ENCODE measurements around the gene MYRIP. TPM values are rescaled to one million over a fixed set of nuclear protein-coding genes. Genes with fewer than 3 reads are reported as not detected.

MYRIP gene
- total RNA-seq, 1 experiment from 2014 or later: 0.59 TPM

DNA sequence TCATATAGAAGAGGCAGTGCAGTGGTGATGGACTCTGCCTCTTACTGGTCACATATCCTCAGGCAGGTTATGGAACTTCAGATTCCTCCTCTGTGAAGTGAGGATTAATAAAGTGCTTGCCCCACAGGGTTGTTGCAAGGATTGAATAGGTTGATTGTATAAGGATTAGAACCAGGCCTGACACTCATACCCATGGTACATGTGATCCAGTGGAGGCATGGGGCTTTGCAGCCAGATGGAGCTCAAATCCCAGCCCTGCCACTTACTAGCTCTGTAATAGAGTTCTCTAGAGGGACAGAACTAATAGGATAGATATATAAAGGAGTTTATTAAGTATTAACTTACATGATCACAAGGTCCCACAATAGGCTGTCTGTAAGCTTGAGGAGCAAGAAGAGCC lies 315.5 kb downstream of the MYRIP start:
- CTCF ChIA-PET: no interaction called here
- Mint-ChIP-seq H3K4me3 (ENCODE audit: unreplicated experiment) (no peak overlapping the region), H3K27ac (ENCODE audit: unreplicated experiment) (no peak overlapping the region), H3K27me3 (ENCODE audit: insufficient read depth, unreplicated experiment) (no peaks in the 10 kb centered on the region), H3K4me1 (ENCODE audit: low read depth, unreplicated experiment) (no peaks in the 10 kb centered on the region), H3K9me3 (ENCODE audit: unreplicated experiment) (no peaks in the 10 kb centered on the region), H3K36me3 (ENCODE audit: insufficient read depth, unreplicated experiment) (no peaks in the 10 kb centered on the region)
- TF ChIP-seq, protein P1, sequence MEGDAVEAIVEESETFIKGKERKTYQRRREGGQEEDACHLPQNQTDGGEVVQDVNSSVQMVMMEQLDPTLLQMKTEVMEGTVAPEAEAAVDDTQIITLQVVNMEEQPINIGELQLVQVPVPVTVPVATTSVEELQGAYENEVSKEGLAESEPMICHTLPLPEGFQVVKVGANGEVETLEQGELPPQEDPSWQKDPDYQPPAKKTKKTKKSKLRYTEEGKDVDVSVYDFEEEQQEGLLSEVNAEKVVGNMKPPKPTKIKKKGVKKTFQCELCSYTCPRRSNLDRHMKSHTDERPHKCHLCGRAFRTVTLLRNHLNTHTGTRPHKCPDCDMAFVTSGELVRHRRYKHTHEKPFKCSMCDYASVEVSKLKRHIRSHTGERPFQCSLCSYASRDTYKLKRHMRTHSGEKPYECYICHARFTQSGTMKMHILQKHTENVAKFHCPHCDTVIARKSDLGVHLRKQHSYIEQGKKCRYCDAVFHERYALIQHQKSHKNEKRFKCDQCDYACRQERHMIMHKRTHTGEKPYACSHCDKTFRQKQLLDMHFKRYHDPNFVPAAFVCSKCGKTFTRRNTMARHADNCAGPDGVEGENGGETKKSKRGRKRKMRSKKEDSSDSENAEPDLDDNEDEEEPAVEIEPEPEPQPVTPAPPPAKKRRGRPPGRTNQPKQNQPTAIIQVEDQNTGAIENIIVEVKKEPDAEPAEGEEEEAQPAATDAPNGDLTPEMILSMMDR (IDR thresholded peaks at IDR 0.05; ENCODE audit: insufficient read depth in 1 of 2, low read depth in 1 of 2, low read length in 1 of 2, severe bottlenecking in 1 of 2, unreplicated experiment in 1 of 2): no peak
- H3K27me3 ChIP-seq (replicated peaks; ENCODE audit: control insufficient read depth, insufficient read depth, low read length): no peaks in the 10 kb centered on the region
- intact Hi-C loops (cut with micrococcal nuclease; ENCODE audit: unreplicated experiment): no loop called here
- no peak overlapping the region for H3K4me3 ChIP-seq (ENCODE audit: low read depth, low read length)
- POLR2A ChIA-PET: no interaction called here
- H3K4me1 ChIP-seq: no peaks in the 10 kb centered on the region
- no peaks in the 10 kb centered on the region for H3K36me3 ChIP-seq (ENCODE audit: control insufficient read depth, insufficient read depth, low read length)
- H3K9me3 ChIP-seq: no peaks in the 10 kb centered on the region
- DNase-seq: no peak
- no TSS peak for BruUV-seq (replicated peaks)

DNA sequence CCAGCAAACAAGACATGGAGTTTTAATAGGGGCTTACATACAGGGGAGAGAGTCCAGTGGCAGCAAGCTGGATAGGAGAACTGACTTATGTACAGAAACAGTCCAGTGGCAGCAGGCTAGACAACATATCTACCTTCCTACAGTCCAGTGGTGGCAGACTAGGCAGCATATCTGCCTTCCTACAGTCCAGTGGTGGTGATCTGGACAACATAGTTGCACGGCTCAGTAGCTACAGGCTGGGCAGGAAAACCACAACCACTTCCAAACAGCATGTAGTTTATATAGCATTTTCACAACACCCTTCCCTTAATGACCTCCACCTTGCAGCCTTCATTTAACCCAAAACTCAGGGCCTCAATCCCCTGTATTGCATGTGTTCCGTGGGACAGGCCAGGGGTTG lies 318.8 kb downstream of the MYRIP start:
- POLR2A ChIA-PET: no interaction called here
- CTCF ChIA-PET: no interaction called here
- no peaks in the 10 kb centered on the region for H3K27me3 Mint-ChIP-seq (ENCODE audit: insufficient read depth, unreplicated experiment)
- no peaks in the 10 kb centered on the region for H3K4me1 Mint-ChIP-seq (ENCODE audit: low read depth, unreplicated experiment)
- H3K4me1 ChIP-seq: no peaks in the 10 kb centered on the region
- no peaks in the 10 kb centered on the region for H3K36me3 Mint-ChIP-seq (ENCODE audit: insufficient read depth, unreplicated experiment)
- peaks cover 6% of the 10 kb centered on the region for H3K9me3 Mint-ChIP-seq (ENCODE audit: unreplicated experiment)
- no peak overlapping the region for H3K4me3 ChIP-seq (ENCODE audit: low read depth, low read length)
- TF ChIP-seq, protein P1 (IDR thresholded peaks at IDR 0.05; ENCODE audit: insufficient read depth in 1 of 2, low read depth in 1 of 2, low read length in 1 of 2, severe bottlenecking in 1 of 2, unreplicated experiment in 1 of 2): no peak
- H3K36me3 ChIP-seq (ENCODE audit: control insufficient read depth, insufficient read depth, low read length): no peaks in the 10 kb centered on the region
- no peak for DNase-seq
- H3K27ac Mint-ChIP-seq (ENCODE audit: unreplicated experiment): no peak overlapping the region
- no peak overlapping the region for H3K4me3 Mint-ChIP-seq (ENCODE audit: unreplicated experiment)
- no TSS peak for BruUV-seq (replicated peaks)
- intact Hi-C loops (cut with micrococcal nuclease; ENCODE audit: unreplicated experiment): no loop called here
- H3K27me3 ChIP-seq (replicated peaks; ENCODE audit: control insufficient read depth, insufficient read depth, low read length): no peaks in the 10 kb centered on the region
- no peaks in the 10 kb centered on the region for H3K9me3 ChIP-seq

DNA sequence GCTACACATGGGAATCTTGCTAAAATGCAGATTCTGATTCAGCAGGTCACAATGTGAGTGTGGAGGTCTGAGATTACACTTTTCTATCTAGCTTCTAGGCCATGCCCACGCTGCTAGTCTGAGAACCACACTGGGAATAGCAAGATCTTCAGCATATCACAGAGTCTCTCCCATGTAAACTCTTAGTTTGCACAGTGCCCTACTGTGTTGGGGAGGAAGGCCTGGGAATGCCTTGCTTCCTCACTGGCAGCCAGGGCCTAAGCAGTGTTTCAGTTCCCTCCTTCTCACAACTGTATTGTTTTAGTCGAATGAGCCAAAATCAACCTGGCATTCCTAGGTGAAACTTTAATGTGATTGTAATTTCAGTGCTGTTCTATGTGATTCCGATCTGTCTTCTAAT lies 320.1 kb downstream of the MYRIP start:
- no peak overlapping the region for H3K27ac Mint-ChIP-seq (ENCODE audit: unreplicated experiment)

More for the DNA sequence above, 320.1 kb downstream of the MYRIP start:
- TF ChIP-seq, protein P1 (IDR thresholded peaks at IDR 0.05; ENCODE audit: insufficient read depth in 1 of 2, low read depth in 1 of 2, low read length in 1 of 2, severe bottlenecking in 1 of 2, unreplicated experiment in 1 of 2): no peak
- no peaks in the 10 kb centered on the region for H3K27me3 Mint-ChIP-seq (ENCODE audit: insufficient read depth, unreplicated experiment)
- no peaks in the 10 kb centered on the region for H3K36me3 Mint-ChIP-seq (ENCODE audit: insufficient read depth, unreplicated experiment)
- ChIA-PET CTCF (no interaction called here), POLR2A (no interaction called here)
- peaks cover 13% of the 10 kb centered on the region for H3K9me3 Mint-ChIP-seq (ENCODE audit: unreplicated experiment)
- Histone ChIP-seq H3K4me3 (ENCODE audit: low read depth, low read length) (no peak overlapping the region), H3K4me1 (no peaks in the 10 kb centered on the region), H3K36me3 (ENCODE audit: control insufficient read depth, insufficient read depth, low read length) (no peaks in the 10 kb centered on the region), H3K27me3 (replicated peaks; ENCODE audit: control insufficient read depth, insufficient read depth, low read length) (no peaks in the 10 kb centered on the region), H3K9me3 (no peaks in the 10 kb centered on the region; the same call in 1 of the 2 replicates)
- intact Hi-C loops (cut with micrococcal nuclease; ENCODE audit: unreplicated experiment): no loop called here
- no TSS peak for BruUV-seq (replicated peaks)
- no peak overlapping the region for H3K4me3 Mint-ChIP-seq (ENCODE audit: unreplicated experiment)
- no peaks in the 10 kb centered on the region for H3K4me1 Mint-ChIP-seq (ENCODE audit: low read depth, unreplicated experiment)
- no peak for DNase-seq
